Measurements from ENCODE around the gene TRAPPC3. TPM values are rescaled to one million over a fixed set of nuclear protein-coding genes. Genes with fewer than 3 reads are reported as not detected.

Gene TRAPPC3
- total and polyA plus RNA-seq, 2 experiments from 2014 or later = 45.6 to 55.9 TPM

- no peak for TF ChIP-seq ETS1 (IDR thresholded peaks at IDR 0.05)
- TF ChIP-seq REST (IDR thresholded peaks at IDR 0.05; ENCODE audit: unreplicated experiment) = no peak
- no peak for TF ChIP-seq NANOG (IDR thresholded peaks at IDR 0.05; ENCODE audit: borderline replicate concordance)
- TF ChIP-seq EZH2 (IDR thresholded peaks at IDR 0.05; ENCODE audit: low read depth, unreplicated experiment) = no peak
- no peak for TF ChIP-seq JUNB (IDR thresholded peaks at IDR 0.05; ENCODE audit: unreplicated experiment)
- TF ChIP-seq ZNF331 (CRISPR knock-in tag; IDR thresholded peaks at IDR 0.05; ENCODE audit: low read depth) = no peak
Observed at GRCh38 chr1:36095760-36096405, 53.4 kb downstream of the TRAPPC3 start (continued).

GRCh38 chr1:36094621-36095061 lies 54.6 kb downstream of the TRAPPC3 start:
- H4K20me1 ChIP-seq (replicated peaks; ENCODE audit: insufficient read depth) = peaks cover 3% of the 10 kb centered on the region; the same call in 1 of the 2 replicates
- H3K79me2 ChIP-seq (replicated peaks; ENCODE audit: insufficient read depth) = peaks cover 8% of the 10 kb centered on the region
- 0 out of 2 replicates have a peak, but pooled peaks cover 16% of the 10 kb centered on the region for H3F3A ChIP-seq (replicated peaks; ENCODE audit: low read depth)
- no peaks in the 10 kb centered on the region for H3K9me2 ChIP-seq (ENCODE audit: insufficient read depth)
- H3K4me3 ChIP-seq = no peak overlapping the region
- DNase-seq (ENCODE audit: low spot score) (no peak), ATAC-seq (no peak)
- H3K4me3 Mint-ChIP-seq = no peak overlapping the region
- no peaks in the 10 kb centered on the region for H3K27me3 ChIP-seq (ENCODE audit: insufficient read depth)
- H3K4me1 Mint-ChIP-seq = peaks cover 21% of the 10 kb centered on the region
- peaks cover 13% of the 10 kb centered on the region; the same call in 1 of the 2 replicates for H3K36me3 ChIP-seq (ENCODE audit: insufficient read depth)
- H3K27ac Mint-ChIP-seq = no peak overlapping the region; the same call in 1 of the 2 replicates
- no peaks in the 10 kb centered on the region; the same call in 2 of the 3 replicates for H3K9me3 Mint-ChIP-seq
- peaks cover 1% of the 10 kb centered on the region for H3K27me3 Mint-ChIP-seq (ENCODE audit: insufficient read depth, low read depth, poor library complexity)
- H2AFZ ChIP-seq = no peak overlapping the region
- H3K36me3 Mint-ChIP-seq (ENCODE audit: low read depth) = peaks cover 28% of the 10 kb centered on the region
- H3K4me1 ChIP-seq (ENCODE audit: insufficient read depth) = peaks cover 6% of the 10 kb centered on the region
- H3K4me2 ChIP-seq = no peak overlapping the region
- H3K27ac ChIP-seq (ENCODE audit: low read depth) = no peak overlapping the region
- no peak for TF ChIP-seq NANOG (IDR thresholded peaks at IDR 0.05; ENCODE audit: borderline replicate concordance)
- TF ChIP-seq ZNF331 (CRISPR knock-in tag; IDR thresholded peaks at IDR 0.05; ENCODE audit: low read depth) = no peak
- TF ChIP-seq STAT1 (IDR thresholded peaks at IDR 0.05; ENCODE audit: unreplicated experiment) = no peak
- TF ChIP-seq CREB1 (CRISPR knock-in tag; IDR thresholded peaks at IDR 0.05; ENCODE audit: low read depth) = no peak
- no peak for TF ChIP-seq POLR2AphosphoS5 (IDR thresholded peaks at IDR 0.05; ENCODE audit: low read depth)
- no peak for TF ChIP-seq ZNF462 (CRISPR knock-in tag; IDR thresholded peaks at IDR 0.05)
- TF ChIP-seq CTCF (conservative IDR thresholded peaks at IDR 0.05; ENCODE audit: low read depth in 2 of 2) = no peak
- TF ChIP-seq ZNF114 (CRISPR knock-in tag; IDR thresholded peaks at IDR 0.05) = no peak
- no peak for TF ChIP-seq JUNB (IDR thresholded peaks at IDR 0.05; ENCODE audit: unreplicated experiment)
